GM19240 (cell line): ENCODE measurements around the gene CFD.
"Not testable (repeated sequence)": the region's sequence is repeated elsewhere in the genome, so short reads cannot be mapped to it uniquely, and the experiment has no call there.

ENCODE experiments used
- DNase-seq: peaks from one replicate; pipeline ENCODE4 v3.0.0; 2011; ENCODE audit warnings: low spot score; ENCODE audit not compliant: insufficient read length

The CFD gene

DNA sequence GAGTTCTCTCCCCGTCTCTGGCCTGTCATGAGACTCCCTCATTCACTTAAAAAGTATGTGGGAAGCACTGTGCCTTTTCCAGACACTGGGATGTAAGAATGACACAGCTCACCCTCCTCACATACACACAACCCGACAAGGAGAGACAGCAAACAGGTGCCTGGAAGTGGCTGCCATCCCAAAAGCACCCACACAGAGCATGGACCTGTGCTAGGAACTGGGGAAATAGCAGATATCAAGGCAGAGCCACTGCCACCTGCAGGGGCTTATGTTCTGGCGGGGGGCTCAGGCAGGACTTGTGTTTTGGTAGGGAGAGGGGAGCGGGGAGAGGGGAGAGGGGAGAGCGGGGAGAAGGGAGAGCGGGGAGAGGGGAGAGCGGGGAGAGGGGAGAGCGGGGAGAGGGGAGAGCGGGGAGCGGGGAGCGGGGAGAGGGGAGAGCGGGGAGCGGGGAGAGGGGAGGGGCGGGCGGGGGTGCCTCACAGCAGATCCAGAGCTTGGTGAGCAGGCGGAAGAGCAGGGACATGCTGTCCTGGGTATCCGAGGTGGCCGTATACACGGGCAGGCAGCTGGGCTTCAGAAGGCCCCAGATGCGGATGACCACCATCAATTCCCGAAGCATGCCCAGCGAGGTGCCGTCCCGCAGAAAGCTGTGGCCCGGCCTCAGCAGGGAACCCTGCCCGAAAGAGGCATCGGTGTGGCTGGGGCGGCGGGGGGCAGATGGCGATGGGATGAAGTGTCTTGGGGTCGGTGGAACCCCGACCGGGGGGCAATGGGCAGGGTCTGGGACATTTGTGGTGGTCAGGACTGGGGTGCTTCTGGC is 12.2 kb downstream of the CFD start:
- no peak for DNase-seq

- peak; percentile 96 for DNase-seq
These were observed 12.9 kb downstream of the CFD start for GRCh38 chr19:872266-872951.

GRCh38 chr19:873084-873483 is 13.6 kb downstream of the CFD start:
- peak; percentile 91 for DNase-seq

- no peak for DNase-seq
These were observed 14.1 kb downstream of the CFD start for GRCh38 chr19:873561-874041.

GRCh38 chr19:875265-875879 is 15.9 kb downstream of the CFD start:
- no peak for DNase-seq

DNA sequence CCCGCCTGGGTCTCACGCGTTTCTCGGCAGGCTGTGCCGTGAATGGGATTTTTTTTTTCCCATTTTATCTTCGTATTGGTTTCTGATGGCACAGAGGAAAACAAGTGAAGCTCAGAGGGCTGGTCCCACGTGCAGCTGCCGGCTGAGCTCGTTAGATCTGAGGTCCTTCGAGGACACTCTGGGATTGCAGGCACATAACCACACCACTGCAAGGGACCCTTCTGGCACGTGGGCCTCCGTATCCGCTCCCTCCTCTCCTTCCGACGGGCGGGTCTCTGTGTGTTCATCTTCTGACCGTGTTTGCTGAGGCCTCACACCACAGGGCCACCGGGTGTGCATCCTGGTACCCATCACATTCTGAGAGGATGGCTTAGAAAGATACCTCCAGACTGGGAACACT is 16.6 kb downstream of the CFD start:
- no peak for DNase-seq

DNA sequence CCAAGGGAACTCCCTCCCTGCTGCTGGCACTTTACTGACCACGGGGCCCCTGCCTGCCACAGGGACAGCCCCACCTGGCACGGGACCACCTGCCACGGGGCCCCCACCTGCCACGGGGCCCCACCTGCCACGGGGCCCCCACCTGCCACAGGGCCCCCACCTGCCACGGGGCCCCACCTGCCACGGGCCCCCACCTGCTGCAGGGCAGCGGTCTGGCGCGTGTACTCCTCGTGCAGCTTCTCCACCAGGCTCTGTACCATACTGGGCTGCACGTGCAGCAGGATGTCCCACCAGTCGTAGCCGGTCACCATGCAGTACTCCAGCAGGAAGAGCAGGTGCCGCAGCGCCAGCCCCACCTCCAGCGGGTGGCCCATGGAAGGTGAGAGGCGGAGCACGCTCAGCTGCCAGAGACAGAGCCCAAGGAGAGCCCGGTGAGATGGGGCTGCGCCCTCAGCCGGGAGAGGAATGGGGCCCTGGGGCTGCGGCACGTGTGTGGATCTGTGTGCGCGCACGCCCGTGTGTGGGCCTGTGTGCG is 17.4 kb downstream of the CFD start:
- DNase-seq: no peak

DNA sequence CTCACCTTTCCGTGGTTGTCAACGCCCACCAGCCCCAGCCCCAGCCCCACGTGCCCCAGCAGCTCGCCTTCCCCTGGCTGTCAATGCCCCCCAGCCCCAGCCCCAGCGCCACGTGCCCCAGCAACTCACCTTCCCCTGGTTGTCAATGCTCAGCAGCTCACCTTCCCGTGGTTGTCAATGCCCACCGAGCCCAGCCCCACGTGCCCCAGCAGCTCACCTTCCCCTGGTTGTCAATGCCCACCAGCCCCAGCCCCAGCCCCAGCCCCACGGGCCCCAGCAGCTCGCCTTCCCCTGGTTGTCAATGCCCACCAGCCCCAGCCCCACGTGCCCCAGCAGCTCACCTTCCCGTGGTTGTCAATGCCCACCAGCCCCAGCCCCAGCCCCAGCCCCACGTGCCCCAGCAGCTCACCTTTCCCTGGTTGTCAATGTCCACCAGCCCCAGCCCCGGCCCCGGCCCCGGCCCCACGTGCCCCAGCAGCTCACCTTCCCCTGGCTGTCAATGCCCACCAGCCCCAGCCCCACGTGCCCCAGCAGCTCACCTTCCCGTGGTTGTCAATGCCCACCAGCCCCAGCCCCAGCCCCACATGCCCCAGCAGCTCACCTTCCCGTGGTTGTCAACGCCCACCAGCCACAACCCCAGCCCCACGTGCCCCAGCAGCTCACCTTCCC is 18.7 kb downstream of the CFD start:
- not testable (repeated sequence) for DNase-seq

DNA sequence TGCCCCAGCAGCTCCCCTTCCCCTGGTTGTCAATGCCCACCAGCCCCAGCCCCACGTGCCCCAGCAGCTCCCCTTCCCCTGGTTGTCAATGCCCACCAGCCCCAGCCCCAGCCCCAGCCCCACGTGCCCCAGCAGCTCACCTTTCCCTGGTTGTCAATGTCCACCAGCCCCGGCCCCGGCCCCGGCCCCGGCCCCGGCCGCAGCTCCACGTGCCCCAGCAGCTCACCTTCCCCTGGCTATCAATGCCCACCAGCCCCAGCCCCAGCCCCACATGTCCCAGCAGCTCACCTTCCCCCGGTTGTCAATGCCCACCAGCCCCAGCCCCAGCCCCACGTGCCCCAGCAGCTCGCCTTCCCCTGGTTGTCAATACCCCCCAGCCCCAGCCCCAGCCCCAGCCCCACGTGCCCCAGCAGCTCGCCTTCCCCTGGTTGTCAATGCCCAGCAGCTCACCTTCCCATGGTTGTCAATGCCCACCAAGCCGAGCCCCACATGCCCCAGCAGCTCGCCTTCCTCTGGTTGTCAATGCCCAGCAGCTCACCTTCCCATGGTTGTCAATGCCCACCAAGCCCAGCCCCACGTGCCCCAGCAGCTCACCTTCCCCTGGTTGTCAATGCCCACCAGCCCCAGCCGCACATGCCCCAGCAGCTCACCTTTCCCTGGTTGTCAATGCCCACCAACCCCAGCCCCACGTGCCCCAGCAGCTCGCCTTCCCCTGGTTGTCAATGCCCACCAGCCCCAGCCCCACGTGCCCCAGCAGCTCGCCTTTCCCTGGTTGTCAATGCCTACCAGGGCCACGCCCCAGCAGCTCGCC is 19.5 kb downstream of the CFD start:
- DNase-seq: not testable (repeated sequence)

DNA sequence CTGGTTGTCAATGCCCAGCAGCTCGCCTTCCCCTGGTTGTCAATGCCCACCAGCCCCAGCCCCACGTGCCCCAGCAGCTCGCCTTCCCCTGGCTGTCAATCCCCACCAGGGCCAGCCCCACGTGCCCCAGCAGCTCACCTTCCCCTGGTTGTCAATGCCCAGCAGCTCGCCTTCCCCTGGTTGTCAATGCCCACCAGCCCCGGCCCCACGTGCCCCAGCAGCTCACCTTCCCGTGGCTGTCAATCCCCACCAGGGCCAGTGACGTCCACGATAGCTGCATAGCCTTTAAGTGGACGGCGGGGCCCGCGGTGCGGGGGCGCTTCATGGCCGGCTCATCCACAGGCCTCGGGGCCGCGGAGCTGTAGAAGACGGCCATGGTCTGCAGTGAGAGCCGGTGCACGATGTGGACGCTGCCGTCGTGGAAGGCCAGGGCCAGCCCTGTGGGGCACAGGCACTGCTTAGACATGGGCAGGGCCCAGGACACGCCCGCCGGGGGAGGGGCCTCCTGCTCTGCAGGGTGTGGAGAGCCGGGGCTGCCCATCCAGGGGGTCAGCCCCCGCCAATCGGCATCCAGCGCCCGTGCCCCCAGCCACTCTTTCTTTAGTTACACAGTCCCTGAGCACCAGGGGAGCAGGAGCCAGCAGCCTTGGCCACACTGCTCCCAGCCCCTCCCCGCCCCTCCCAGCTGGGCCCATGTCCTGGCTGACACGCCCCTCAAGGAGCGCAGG is 20.4 kb downstream of the CFD start:
- no peak for DNase-seq

DNA sequence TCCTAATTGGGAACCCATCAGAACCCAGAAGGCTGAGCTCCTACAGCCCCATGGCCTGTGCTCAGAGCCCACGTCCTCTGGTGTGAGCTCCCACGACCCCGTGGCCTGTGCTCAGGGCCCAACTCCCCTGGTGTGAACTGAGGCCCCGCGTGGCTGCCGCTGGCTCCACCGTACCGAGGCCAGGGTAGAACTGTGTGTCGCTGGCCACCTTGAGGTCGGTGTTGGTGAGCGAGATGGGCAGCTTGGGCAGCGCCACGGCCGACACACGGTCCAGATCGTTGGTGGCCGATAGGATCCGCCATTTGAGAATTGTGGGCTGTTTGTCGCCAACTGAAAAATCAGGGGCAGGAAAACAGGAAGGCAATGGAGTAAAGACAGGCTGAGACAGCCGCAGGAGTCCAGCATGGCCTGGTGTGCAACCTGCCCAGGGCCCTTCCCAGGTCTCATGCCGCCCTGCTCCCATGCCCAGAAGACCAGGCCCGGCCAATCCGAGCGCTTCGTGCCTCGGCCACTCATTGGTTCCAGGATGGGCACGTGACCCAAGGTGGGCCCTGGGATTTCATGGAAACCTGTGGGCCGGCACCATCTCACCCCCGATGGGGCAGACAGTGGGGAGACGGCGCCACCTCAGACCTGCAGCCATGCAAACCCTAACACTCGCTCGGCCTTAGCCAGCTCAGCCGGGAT is 22.1 kb downstream of the CFD start:
- no peak for DNase-seq

DNA sequence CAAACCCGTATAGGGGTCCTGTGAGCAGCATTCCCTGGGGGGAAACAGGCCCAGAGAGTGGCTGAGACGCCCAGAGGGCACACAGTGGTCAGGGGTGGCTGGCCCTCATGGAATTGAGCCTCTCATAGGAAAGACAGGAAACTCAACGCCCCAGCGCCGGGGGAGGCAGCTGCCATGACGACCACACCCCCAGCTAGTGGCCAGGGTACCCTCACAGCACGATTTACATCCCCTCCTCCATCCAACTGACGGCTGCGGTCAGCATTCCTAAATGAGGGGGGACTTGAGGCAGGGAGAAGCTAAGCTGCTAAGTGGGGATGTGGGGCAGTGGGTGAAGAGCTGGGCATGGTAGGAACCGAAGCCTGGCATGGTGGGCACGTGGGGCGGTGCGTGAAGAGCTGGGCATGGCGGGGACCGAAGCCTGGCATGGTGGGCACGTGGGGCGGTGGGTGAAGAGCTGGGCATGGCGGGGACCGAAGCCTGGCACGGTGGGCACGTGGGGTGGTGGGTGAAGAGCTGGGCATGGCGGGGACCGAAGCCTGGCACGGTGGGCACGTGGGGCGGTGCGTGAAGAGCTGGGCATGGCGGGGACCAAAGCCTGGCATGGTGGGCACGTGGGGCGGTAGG is 23.5 kb downstream of the CFD start:
- DNase-seq: no peak

DNA sequence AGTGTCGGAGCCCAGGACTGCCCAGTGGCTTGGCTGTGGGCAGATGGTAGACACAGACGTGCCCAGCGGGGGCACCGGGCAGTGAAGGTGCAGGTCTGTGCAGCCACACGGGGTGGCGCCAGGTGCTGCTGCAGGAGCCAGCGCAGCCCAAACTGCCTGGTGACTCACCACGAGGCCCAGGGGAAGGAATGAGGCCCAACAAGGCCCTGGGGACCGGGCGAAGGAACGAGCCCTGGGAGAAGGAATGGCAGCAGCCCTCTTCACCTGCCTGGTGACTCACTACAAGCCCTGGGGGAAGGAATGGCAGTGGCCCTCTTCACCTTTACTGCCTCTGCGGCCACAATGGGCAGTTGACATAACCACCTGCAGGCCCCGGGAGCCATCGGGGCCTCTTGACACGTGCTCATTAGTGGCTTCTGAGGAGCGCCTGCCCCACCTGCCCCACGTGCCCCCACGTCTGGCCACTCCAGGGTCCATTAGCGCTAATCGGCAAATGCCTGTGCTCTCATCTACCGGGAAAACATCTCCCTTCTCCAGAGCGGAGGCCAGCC is 24.3 kb downstream of the CFD start:
- DNase-seq: no peak

- DNase-seq: no peak
These were observed 25.2 kb downstream of the CFD start for GRCh38 chr19:884420-885211.

DNA sequence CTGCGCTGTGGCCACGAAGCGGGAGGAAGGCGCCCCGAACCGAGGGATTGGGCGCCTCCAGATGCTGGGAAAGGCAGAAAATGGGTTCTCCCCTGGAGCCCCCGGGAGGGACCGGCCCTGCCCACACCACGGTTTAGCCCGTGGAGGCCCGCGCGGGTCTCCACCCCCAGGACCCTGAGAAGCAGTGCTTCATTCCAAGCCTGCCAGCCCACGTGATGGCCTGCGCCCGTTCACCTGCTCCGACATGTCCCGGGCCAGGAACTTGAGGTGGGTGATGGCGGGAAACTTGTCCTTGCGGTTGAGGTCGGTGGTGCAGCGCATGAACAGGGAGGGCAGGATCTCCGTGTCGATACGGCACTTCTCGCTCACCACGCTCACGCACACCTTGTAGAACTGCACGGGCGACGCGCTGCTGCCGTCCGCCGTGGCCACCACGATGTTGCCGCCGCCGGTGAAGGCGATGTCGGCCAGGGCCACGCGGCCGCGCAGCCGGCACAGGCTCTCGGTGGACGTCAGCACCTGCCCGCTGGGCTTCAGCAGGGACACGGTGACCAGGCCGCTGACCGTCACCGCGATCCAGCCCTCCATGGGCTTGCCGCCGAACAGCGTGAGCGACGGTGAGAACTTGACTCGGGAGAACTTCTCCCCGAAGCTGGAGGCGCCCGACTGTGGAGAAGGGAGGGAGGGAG is 26.2 kb downstream of the CFD start:
- DNase-seq: no peak

GRCh38 chr19:887072-887471 is 27.6 kb downstream of the CFD start:
- DNase-seq: no peak

- no peak for DNase-seq
These were observed 28.1 kb downstream of the CFD start for GRCh38 chr19:887599-887998.
